Measurements from ENCODE around the gene GLB1L2.

DNA sequence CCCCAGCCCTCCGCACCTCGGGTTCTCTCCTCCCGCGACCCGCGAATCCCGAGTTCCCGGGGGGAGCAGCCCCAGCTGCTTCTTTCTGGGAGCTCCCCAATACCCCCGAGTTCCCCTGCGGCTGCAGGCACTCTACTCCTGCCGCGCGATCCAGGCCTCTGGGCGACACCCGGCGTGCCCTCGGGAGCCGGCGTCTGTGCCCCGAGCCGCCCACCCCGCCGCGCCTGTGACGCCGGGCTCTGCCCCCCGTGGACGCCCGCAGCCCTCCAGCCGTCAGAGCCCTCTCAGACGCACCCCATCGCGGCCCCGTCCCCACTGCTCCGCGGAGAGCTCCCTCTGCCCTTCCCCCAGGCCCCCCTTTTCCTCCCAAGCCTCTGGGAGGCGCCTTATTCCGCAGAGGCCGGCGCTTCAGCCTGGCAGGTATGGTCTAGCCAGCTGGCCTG is 422 bp downstream of the GLB1L2 start:
- TF ChIP-seq POLR2AphosphoS5 (IDR thresholded peaks at IDR 0.05; ENCODE audit: low read depth, low read length) = no peak
- TF ChIP-seq POLR2A (IDR thresholded peaks at IDR 0.05; ENCODE audit: low read depth, low read length) = no peak
- no peak for TF ChIP-seq TAF1 (IDR thresholded peaks at IDR 0.05; ENCODE audit: borderline replicate concordance, low read depth, low read length)
